Ovary (tissue), 9 donors: ENCODE results near the gene TUBA1A. TPM values are rescaled to one million over a fixed set of nuclear protein-coding genes. Genes with fewer than 3 reads are reported as not detected.

Experiments used
- DNase-seq, 5 donors: peaks; one replicate each; pipeline ENCODE4 v3.0.0-alpha.2; 2019 to 2020
- H3K27ac ChIP-seq, 2 donors: fragments of 200-600 bp; one replicate each; pipeline versions ENCODE4 v1.5.1 to v1.8.0; 2019 to 2022
- H3K27me3 ChIP-seq: fragments of 200-600 bp; one replicate; pipeline ENCODE4 v1.8.0; 2022
- H3K36me3 ChIP-seq: fragments of 200-600 bp; sonication (generic); one replicate; pipeline ENCODE4 v1.5.1; 2019
- H3K4me1 ChIP-seq: one replicate; pipeline ENCODE4 v1.8.1; 2013; ENCODE audit warnings: mild to moderate bottlenecking, moderate library complexity; ENCODE audit not compliant: insufficient read depth
- H3K4me3 ChIP-seq: fragments of 200-600 bp; sonication (generic); one replicate; pipeline ENCODE4 v1.5.1; 2017
- H3K9me3 ChIP-seq, 2 donors: fragments of 200-600 bp in 1 of 2; sonication (generic) in 1 of 2; one replicate each; pipeline versions ENCODE4 v1.5.1 to v1.8.1; 2013 to 2019; ENCODE audit warnings: mild to moderate bottlenecking in 1 of 2, moderate library complexity in 1 of 2
- EP300 ChIP-seq: sonication (generic); formaldehyde crosslinking; IDR thresholded peaks from one replicate; pipeline ENCODE4 v1.6.1; 2017; ENCODE audit warnings: antibody characterized with exemption
- POLR2A ChIP-seq: fragments of 450-650 bp; IDR thresholded peaks from one replicate; pipeline ENCODE4 v1.6.1; 2017; ENCODE audit warnings: antibody characterized with exemption, mild to moderate bottlenecking, moderate library complexity
- whole genome bisulfite sequencing, 3 donors: extraction: QIAGEN DNeasy Blood & Tissue Kit in 1 of 3; methylation state at CpG; one replicate each; pipeline versions ENCODE4 v1.1.5 to v1.1.7; 2013 to 2017; 5-methylcytosine and 5-hydroxymethylcytosine counted together
- intact Hi-C, 4 donors: fragments of 100-400 bp; cut with DNase I; formaldehyde crosslinking; loops; one replicate each; pipeline versions ENCODE4 v1.11.0 to v1.15.1; 2022 to 2023
- polyA plus RNA-seq, 2 donors: library from polyadenylated mRNA; stranded (reverse); fragments of 200-250 nt in 1 of 2; fragments of 350-450 nt in 1 of 2; fragmentation: Illumina TruSeq in 1 of 2; extraction: RNeasy Lipid Tissue Mini Kit (QIAGEN cat#74804) in 1 of 2; gene quantifications; one replicate each; pipeline ENCODE4 v1.2.3, GENCODE V29; 2013 to 2014
- total RNA-seq, 7 donors: library from RNA; depleted of rRNA in 2 of 7; stranded (reverse); fragments of >200 nt in 2 of 7; fragmentation: NEBNext Ultra II Directional in 3 of 7; extraction: Animal tissue kit (Norgen Biotek cat#: 25700) in 3 of 7; gene quantifications; one replicate each; pipeline versions ENCODE4 v1.1.0 to v1.2.4, GENCODE V29; 2016 to 2023
- TF ChIP-seq, protein P1 (sequence below), 3 donors: fragments of 450-650 bp in 2 of 3; fragments of 200-600 bp in 1 of 3; IDR thresholded peaks; one replicate each; pipeline versions ENCODE4 v1.5.1 to v1.8.0; 2016 to 2022; ENCODE audit warnings: antibody characterized with exemption in 3 of 3, mild to moderate bottlenecking in 1 of 3
- donor health status: DM: no; HTN: no; CAD: no; lungs with moderate emphysema.
- donor health status: DM: no; HTN: no; CAD: no.
- donor health status: Bipolar disorder and iron deficiency.
- donor health status: DM: yes; HTN: yes; CAD: no.
- donor health status: DM: no; HTN: no; CAD: no.
- donor health status: DM: yes; HTN: yes; CAD: no.

TUBA1A gene
- total and polyA plus RNA-seq, 9 donors: 140 to 535 (median 195) TPM

DNA sequence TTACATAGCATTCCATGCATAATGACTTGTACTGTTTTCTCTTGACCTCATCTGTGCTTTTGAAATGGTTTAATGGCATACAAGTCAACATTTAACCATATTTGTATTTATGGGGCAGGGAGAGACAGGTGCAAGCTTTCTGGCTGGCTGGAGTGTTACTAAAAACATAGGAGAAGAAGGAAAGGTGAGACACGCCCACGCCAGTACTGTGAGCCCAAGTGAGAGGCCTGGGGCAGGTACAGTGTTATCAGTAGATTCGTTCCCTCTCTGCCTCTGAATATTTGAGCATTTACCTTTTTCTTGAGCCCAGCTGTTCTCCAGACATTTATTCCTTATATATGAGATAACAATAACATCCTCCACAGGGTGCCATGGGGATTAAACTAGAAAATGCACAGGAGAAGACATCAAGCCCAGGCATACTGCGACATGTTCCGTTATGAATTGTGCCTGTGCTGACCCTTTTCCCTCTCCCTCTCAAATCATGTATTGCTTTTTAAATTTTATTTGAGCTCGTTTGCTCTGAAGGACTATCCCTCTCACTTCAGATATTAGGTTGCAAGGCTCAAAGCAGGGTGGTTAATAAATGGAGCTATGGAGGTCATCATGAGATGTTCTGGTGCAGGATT, 41.4 kb upstream of the TUBA1A start:
- no peak for DNase-seq
- 89 to 91% (median 90%) methylated on average over 6 of the region's 6 CpGs for WGBS, 3 donors
- H3K4me3 ChIP-seq: no peak overlapping the region
- no peaks in the 10 kb centered on the region for H3K36me3 ChIP-seq
- H3K9me3 ChIP-seq: no peaks in the 10 kb centered on the region
- intact Hi-C loops: loop anchor here (5.0 to 10.0 kb wide), 5 partner anchors 38 to 165 kb away; partner anchors contain the start of genes DHH (in 2 of the 4), KMT2D (in 1 of the 4), RHEBL1 (in 1 of the 4) and TUBA1A (in 1 of the 4)
- peaks cover 1% of the 10 kb centered on the region for H3K4me1 ChIP-seq
- TF ChIP-seq, protein P1, sequence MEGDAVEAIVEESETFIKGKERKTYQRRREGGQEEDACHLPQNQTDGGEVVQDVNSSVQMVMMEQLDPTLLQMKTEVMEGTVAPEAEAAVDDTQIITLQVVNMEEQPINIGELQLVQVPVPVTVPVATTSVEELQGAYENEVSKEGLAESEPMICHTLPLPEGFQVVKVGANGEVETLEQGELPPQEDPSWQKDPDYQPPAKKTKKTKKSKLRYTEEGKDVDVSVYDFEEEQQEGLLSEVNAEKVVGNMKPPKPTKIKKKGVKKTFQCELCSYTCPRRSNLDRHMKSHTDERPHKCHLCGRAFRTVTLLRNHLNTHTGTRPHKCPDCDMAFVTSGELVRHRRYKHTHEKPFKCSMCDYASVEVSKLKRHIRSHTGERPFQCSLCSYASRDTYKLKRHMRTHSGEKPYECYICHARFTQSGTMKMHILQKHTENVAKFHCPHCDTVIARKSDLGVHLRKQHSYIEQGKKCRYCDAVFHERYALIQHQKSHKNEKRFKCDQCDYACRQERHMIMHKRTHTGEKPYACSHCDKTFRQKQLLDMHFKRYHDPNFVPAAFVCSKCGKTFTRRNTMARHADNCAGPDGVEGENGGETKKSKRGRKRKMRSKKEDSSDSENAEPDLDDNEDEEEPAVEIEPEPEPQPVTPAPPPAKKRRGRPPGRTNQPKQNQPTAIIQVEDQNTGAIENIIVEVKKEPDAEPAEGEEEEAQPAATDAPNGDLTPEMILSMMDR (IDR thresholded peaks at IDR 0.05): no peak
- TF ChIP-seq EP300 (no peak), POLR2A (no peak)
- no peaks in the 10 kb centered on the region for H3K27me3 ChIP-seq
- H3K27ac ChIP-seq: no peak overlapping the region

GRCh38 chr12:49228653-49229052, 39.8 kb upstream of the TUBA1A start:
- H3K27ac ChIP-seq: no peak overlapping the region
- TF ChIP-seq EP300 (no peak), POLR2A (no peak)
- TF ChIP-seq, protein P1 (IDR thresholded peaks at IDR 0.05): no peak
- WGBS, 3 donors: 83 to 85% (median 84%) methylated on average over 3 of the region's 3 CpGs
- no peaks in the 10 kb centered on the region for H3K9me3 ChIP-seq
- H3K4me1 ChIP-seq: no peaks in the 10 kb centered on the region
- H3K4me3 ChIP-seq: no peak overlapping the region
- no peaks in the 10 kb centered on the region for H3K27me3 ChIP-seq
- no peaks in the 10 kb centered on the region for H3K36me3 ChIP-seq
- intact Hi-C loops: no loop called here
- DNase-seq: no peak

- Histone ChIP-seq H3K27ac (no peak overlapping the region), H3K27me3 (no peaks in the 10 kb centered on the region), H3K9me3 (no peaks in the 10 kb centered on the region), H3K4me3 (no peak overlapping the region), H3K4me1 (no peaks in the 10 kb centered on the region), H3K36me3 (no peaks in the 10 kb centered on the region)
- TF ChIP-seq EP300 (no peak), POLR2A (no peak)
- TF ChIP-seq, protein P1 (IDR thresholded peaks at IDR 0.05): no peak
- DNase-seq: no peak
- intact Hi-C loops: no loop called here
- 93 to 96% (median 95%) methylated on average over 3 of the region's 3 CpGs for WGBS, 3 donors
These were observed 38.8 kb upstream of the TUBA1A start for GRCh38 chr12:49227713-49228112.

DNA sequence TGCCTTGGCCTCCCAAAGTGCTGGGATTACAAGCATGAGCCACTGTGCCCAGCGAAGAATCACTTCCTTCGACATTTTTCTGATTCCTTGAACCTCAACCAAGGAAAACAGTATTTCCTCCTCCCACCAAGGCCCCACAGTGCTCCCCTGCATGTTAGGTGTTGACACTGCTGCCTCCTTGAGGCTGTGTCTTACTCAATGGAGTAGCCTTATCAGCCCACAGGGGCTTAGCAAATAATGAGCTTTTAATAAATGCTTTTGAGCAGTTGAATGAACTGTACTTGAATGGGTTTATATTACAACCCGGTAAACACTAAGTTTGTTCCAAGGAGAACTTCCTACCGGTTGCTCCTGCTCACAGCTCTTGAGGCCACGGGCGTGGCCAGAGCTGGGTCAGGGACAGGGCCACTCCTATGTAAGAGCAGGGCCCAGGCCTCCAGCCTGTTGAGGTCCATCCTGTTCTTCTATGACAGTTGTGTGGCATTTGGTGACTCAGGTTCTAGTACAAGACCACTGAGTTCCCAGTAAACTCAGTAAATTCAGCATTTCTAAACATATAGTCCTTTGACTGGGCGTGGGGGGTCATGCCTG, 36.8 kb upstream of the TUBA1A start:
- TF ChIP-seq POLR2A (no peak), EP300 (no peak)
- TF ChIP-seq, protein P1 (IDR thresholded peaks at IDR 0.05): no peak

More for the DNA sequence above, 36.8 kb upstream of the TUBA1A start:
- intact Hi-C loops: no loop called here
- H3K4me1 ChIP-seq: no peaks in the 10 kb centered on the region
- H3K27ac ChIP-seq: no peak overlapping the region
- DNase-seq: no peak
- H3K36me3 ChIP-seq: no peaks in the 10 kb centered on the region
- H3K27me3 ChIP-seq: no peaks in the 10 kb centered on the region
- WGBS, 3 donors: 64 to 72% (median 69%) methylated on average over 7 of the region's 7 CpGs
- H3K4me3 ChIP-seq: no peak overlapping the region
- H3K9me3 ChIP-seq: no peaks in the 10 kb centered on the region
